Measurements from ENCODE around the gene UPK3A. TPM values are rescaled to one million over a fixed set of nuclear protein-coding genes. Genes with fewer than 3 reads are reported as not detected.

The UPK3A gene
- total RNA-seq, 1 experiment from 2014 or later, result 2.0 TPM

GRCh38 chr22:45242778-45243191 lies 42.0 kb upstream of the UPK3A start:
- Histone ChIP-seq H3K27me3 (replicated peaks; ENCODE audit: control insufficient read depth, insufficient read depth, low read length) (no peaks in the 10 kb centered on the region), H3K9me3 (no peaks in the 10 kb centered on the region), H3K4me1 (peaks cover 37% of the 10 kb centered on the region), H3K36me3 (ENCODE audit: control insufficient read depth, insufficient read depth, low read length) (no peaks in the 10 kb centered on the region), H3K4me3 (ENCODE audit: low read depth, low read length) (no peak overlapping the region)
- H3K27ac Mint-ChIP-seq (ENCODE audit: unreplicated experiment), result no peak overlapping the region
- intact Hi-C loops (cut with micrococcal nuclease; ENCODE audit: unreplicated experiment), result no loop called here
- H3K4me3 Mint-ChIP-seq (ENCODE audit: unreplicated experiment), result no peak overlapping the region
- no TSS peak for BruUV-seq (replicated peaks)
- CTCF ChIA-PET, result no interaction called here
- H3K36me3 Mint-ChIP-seq (ENCODE audit: insufficient read depth, unreplicated experiment), result peaks cover 16% of the 10 kb centered on the region
- H3K9me3 Mint-ChIP-seq (ENCODE audit: unreplicated experiment), result no peaks in the 10 kb centered on the region
- no peaks in the 10 kb centered on the region for H3K27me3 Mint-ChIP-seq (ENCODE audit: insufficient read depth, unreplicated experiment)
- POLR2A ChIA-PET, result no interaction called here
- DNase-seq, result no peak
- peaks cover 13% of the 10 kb centered on the region for H3K4me1 Mint-ChIP-seq (ENCODE audit: low read depth, unreplicated experiment)
- no peak for TF ChIP-seq CTCF (IDR thresholded peaks at IDR 0.05; ENCODE audit: insufficient read depth in 1 of 2, low read depth in 1 of 2, low read length in 1 of 2, severe bottlenecking in 1 of 2, unreplicated experiment in 1 of 2)

GRCh38 chr22:45244916-45245315 lies 39.8 kb upstream of the UPK3A start:
- peaks cover 13% of the 10 kb centered on the region for H3K4me1 Mint-ChIP-seq (ENCODE audit: low read depth, unreplicated experiment)
- Histone ChIP-seq H3K9me3 (no peaks in the 10 kb centered on the region), H3K36me3 (ENCODE audit: control insufficient read depth, insufficient read depth, low read length) (no peaks in the 10 kb centered on the region), H3K27me3 (replicated peaks; ENCODE audit: control insufficient read depth, insufficient read depth, low read length) (no peaks in the 10 kb centered on the region), H3K4me1 (peaks cover 41% of the 10 kb centered on the region), H3K4me3 (ENCODE audit: low read depth, low read length) (no peak overlapping the region)
- H3K36me3 Mint-ChIP-seq (ENCODE audit: insufficient read depth, unreplicated experiment), result peaks cover 16% of the 10 kb centered on the region
- TF ChIP-seq CTCF (IDR thresholded peaks at IDR 0.05; ENCODE audit: insufficient read depth in 1 of 2, low read depth in 1 of 2, low read length in 1 of 2, severe bottlenecking in 1 of 2, unreplicated experiment in 1 of 2), result no peak
- CTCF ChIA-PET, result no interaction called here
- peak overlapping the region; percentile 95 for H3K27ac Mint-ChIP-seq (ENCODE audit: unreplicated experiment)
- POLR2A ChIA-PET, result no interaction called here
- H3K4me3 Mint-ChIP-seq (ENCODE audit: unreplicated experiment), result no peak overlapping the region
- intact Hi-C loops (cut with micrococcal nuclease; ENCODE audit: unreplicated experiment), result loop anchor here (5.0 kb wide), 1 partner anchor 143 kb away; no protein-coding TSS in a partner anchor
- H3K9me3 Mint-ChIP-seq (ENCODE audit: unreplicated experiment), result no peaks in the 10 kb centered on the region
- no TSS peak for BruUV-seq (replicated peaks)
- no peaks in the 10 kb centered on the region for H3K27me3 Mint-ChIP-seq (ENCODE audit: insufficient read depth, unreplicated experiment)
- no peak for DNase-seq

GRCh38 chr22:45246060-45246985 lies 38.4 kb upstream of the UPK3A start:
- TF ChIP-seq CTCF (IDR thresholded peaks at IDR 0.05; ENCODE audit: insufficient read depth in 1 of 2, low read depth in 1 of 2, low read length in 1 of 2, severe bottlenecking in 1 of 2, unreplicated experiment in 1 of 2), result no peak
- H3K27ac Mint-ChIP-seq (ENCODE audit: unreplicated experiment), result peak overlapping the region; percentile 95
- H3K27me3 Mint-ChIP-seq (ENCODE audit: insufficient read depth, unreplicated experiment), result no peaks in the 10 kb centered on the region
- peak overlapping the region; percentile 65 for H3K4me3 Mint-ChIP-seq (ENCODE audit: unreplicated experiment)
- H3K9me3 Mint-ChIP-seq (ENCODE audit: unreplicated experiment), result no peaks in the 10 kb centered on the region
- DNase-seq, result peak; percentile 86 to 89
- peaks cover 13% of the 10 kb centered on the region for H3K4me1 Mint-ChIP-seq (ENCODE audit: low read depth, unreplicated experiment)
- H3K36me3 ChIP-seq (ENCODE audit: control insufficient read depth, insufficient read depth, low read length), result no peaks in the 10 kb centered on the region
- BruUV-seq (replicated peaks), result TSS peak; percentile 89
- H3K4me3 ChIP-seq (ENCODE audit: low read depth, low read length), result no peak overlapping the region
- ChIA-PET POLR2A (interaction anchor here (0.5 to 1.6 kb wide), 6 partner anchors 27 to 789 kb away, joined by 3 to 20 read pairs (median 5); partner anchors contain the start of genes ATXN10 and NUP50), CTCF (interaction anchor here (0.6 to 1.6 kb wide), 6 partner anchors 10 to 1294 kb away, joined by 3 to 10 read pairs (median 3); no protein-coding TSS in a partner anchor)
- intact Hi-C loops (cut with micrococcal nuclease; ENCODE audit: unreplicated experiment), result loop anchor here (1.0 to 5.0 kb wide), 2 partner anchors 17 to 144 kb away; no protein-coding TSS in a partner anchor
- H3K27me3 ChIP-seq (replicated peaks; ENCODE audit: control insufficient read depth, insufficient read depth, low read length), result no peaks in the 10 kb centered on the region
- peaks cover 10% of the 10 kb centered on the region for H3K36me3 Mint-ChIP-seq (ENCODE audit: insufficient read depth, unreplicated experiment)
- peaks cover 35% of the 10 kb centered on the region for H3K4me1 ChIP-seq
- H3K9me3 ChIP-seq, result no peaks in the 10 kb centered on the region

Measured in Caco-2 (cell line).